GM19351 (cell line): ENCODE data around the gene GARIN3.

Experiments
- ATAC-seq: cut with Tn5 transposase; IDR thresholded peaks from one replicate; pipeline ENCODE4 v1.9.1; 2021; ENCODE audit warnings: mild to moderate bottlenecking, moderate library complexity; ENCODE audit not compliant: unreplicated experiment

Gene GARIN3

GRCh38 chr5:157150995-157151394, 15.1 kb downstream of the GARIN3 start:
- ATAC-seq = no peak

GRCh38 chr5:157148734-157149615, 17.1 kb downstream of the GARIN3 start:
- ATAC-seq = peak; percentile 83

- ATAC-seq = peak; percentile 33
Observed at GRCh38 chr5:157143127-157143971, 22.7 kb downstream of the GARIN3 start.

- ATAC-seq = peak; percentile 99
Observed at GRCh38 chr5:157142317-157143126, 23.5 kb downstream of the GARIN3 start, which contains the start of gene MED7. Gene MED7, minus strand, starts transcription at chr5:157142865. Its CDS starts 3,434 bp downstream, at chr5:157139431.

GRCh38 chr5:157137691-157138090, 28.4 kb downstream of the GARIN3 start:
- no peak for ATAC-seq

GRCh38 chr5:157132281-157132612, 33.8 kb downstream of the GARIN3 start:
- no peak for ATAC-seq

- ATAC-seq = peak; percentile 49
Observed at GRCh38 chr5:157130925-157131324, 35.1 kb downstream of the GARIN3 start.

GRCh38 chr5:157121709-157122108, 44.4 kb downstream of the GARIN3 start:
- ATAC-seq = no peak

- ATAC-seq = no peak
Observed at GRCh38 chr5:157120102-157120501, 46.0 kb downstream of the GARIN3 start.

- ATAC-seq = peak; percentile 84
Observed at GRCh38 chr5:157116483-157116954, 49.5 kb downstream of the GARIN3 start.

GRCh38 chr5:157115502-157115901, 50.6 kb downstream of the GARIN3 start:
- no peak for ATAC-seq

GRCh38 chr5:157115012-157115411, 51.1 kb downstream of the GARIN3 start:
- no peak for ATAC-seq

- ATAC-seq = no peak
Observed at GRCh38 chr5:157113002-157113401, 53.1 kb downstream of the GARIN3 start.
